Gastroesophageal sphincter (tissue), 4 donors: Measurements from ENCODE around the gene CHRNA3. TPM values are rescaled to one million over a fixed set of nuclear protein-coding genes. Genes with fewer than 3 reads are reported as not detected.

Experiments used
- ATAC-seq: fragments of 150-250 bp; one replicate; pipeline ENCODE4 v1.9.1; 2016; ENCODE audit warnings: mild to moderate bottlenecking, moderate library complexity
- H3K27ac ChIP-seq, 4 donors: fragments of 200-600 bp; sonication (generic) in 3 of 4; 1 replicate in 3 of 4; 2 replicates in 1 of 4; pipeline ENCODE4 v1.5.1; 2016 to 2019
- H3K27me3 ChIP-seq: fragments of 200-600 bp; sonication (generic); one replicate; pipeline ENCODE4 v1.5.1; 2019
- H3K36me3 ChIP-seq, 2 donors: fragments of 200-600 bp; sonication (generic); one replicate each; pipeline ENCODE4 v1.5.1; 2019; ENCODE audit warnings: control low read depth in 1 of 2
- H3K4me1 ChIP-seq, 3 donors: fragments of 200-600 bp; sonication (generic); 1 replicate in 2 of 3; 2 replicates in 1 of 3; pipeline ENCODE4 v1.5.1; 2016 to 2019; ENCODE audit warnings: control low read depth in 2 of 3
- H3K4me3 ChIP-seq, 2 donors: fragments of 200-600 bp; sonication (generic); one replicate each; pipeline ENCODE4 v1.5.1; 2019; ENCODE audit warnings: mild to moderate bottlenecking in 1 of 2, moderate library complexity in 1 of 2
- H3K9me3 ChIP-seq, 3 donors: fragments of 200-600 bp; sonication (generic); one replicate each; pipeline ENCODE4 v1.5.1; 2017 to 2019; ENCODE audit warnings: control low read depth in 2 of 3
- CTCF ChIP-seq, 4 experiments: fragments of 200-600 bp in 2 of 4; fragments of 450-650 bp in 2 of 4; sonication (generic) in 1 of 4; IDR thresholded peaks; one replicate each; pipeline ENCODE4 v1.5.1; 2017 to 2019; ENCODE audit warnings: antibody characterized with exemption in 4 of 4, mild to moderate bottlenecking in 2 of 4, moderate library complexity in 2 of 4
- EP300 ChIP-seq: sonication (generic); formaldehyde crosslinking; IDR thresholded peaks from one replicate; pipeline ENCODE4 v1.6.1; 2017; ENCODE audit warnings: antibody characterized with exemption, mild to moderate bottlenecking
- POLR2A ChIP-seq, 2 donors: fragments of 450-650 bp; IDR thresholded peaks; one replicate each; pipeline ENCODE4 v1.6.1; 2017; ENCODE audit warnings: antibody characterized with exemption in 2 of 2, mild to moderate bottlenecking in 2 of 2, moderate library complexity in 1 of 2
- POLR2AphosphoS5 ChIP-seq: sonication (generic); formaldehyde crosslinking; IDR thresholded peaks from one replicate; pipeline ENCODE4 v1.6.1; 2017; ENCODE audit warnings: antibody characterized with exemption
- WGBS, 2 donors: methylation state at CpG; one replicate each; pipeline ENCODE4 v1.1.5; 2018; ENCODE audit warnings: low coverage in 1 of 2; 5-methylcytosine and 5-hydroxymethylcytosine counted together
- total RNA-seq, 4 donors: library from RNA; depleted of rRNA; stranded (reverse); fragments of >200 nt; gene quantifications; one replicate each; pipeline ENCODE4 v1.1.0, GENCODE V29; 2016

CHRNA3 gene
- total RNA-seq, 4 donors from 2014 or later = 1.1 to 3.1 (median 1.1) TPM; not detected in 1

GRCh38 chr15:78637776-78638435 lies 17.1 kb upstream of the CHRNA3 start:
- TF ChIP-seq POLR2A (IDR thresholded peaks at IDR 0.05) (no peak), POLR2AphosphoS5 (no peak), EP300 (no peak), CTCF (IDR thresholded peaks at IDR 0.05) (no peak)
- H3K27ac ChIP-seq = no peak overlapping the region
- ATAC-seq = no peak
- H3K36me3 ChIP-seq = no peaks in the 10 kb centered on the region
- WGBS, 2 donors = no CpG with 5 or more reads among the region's 4 CpGs
- peaks cover 0 to 14% (median 0%) of the 10 kb centered on the region in 3 donors for H3K9me3 ChIP-seq
- peaks cover 0 to 14% (median 8%) of the 10 kb centered on the region in 3 donors for H3K4me1 ChIP-seq
- peaks cover 23% of the 10 kb centered on the region for H3K27me3 ChIP-seq
- H3K4me3 ChIP-seq = no peak overlapping the region

- H3K4me1 ChIP-seq = peaks cover 0 to 12% (median 8%) of the 10 kb centered on the region in 3 donors
- 100% methylated on average over 1 of the region's 2 CpGs for WGBS, 2 donors
- H3K27ac ChIP-seq = no peak overlapping the region
- TF ChIP-seq POLR2A (IDR thresholded peaks at IDR 0.05) (no peak), EP300 (no peak), POLR2AphosphoS5 (no peak), CTCF (IDR thresholded peaks at IDR 0.05) (no peak)
- no peak for ATAC-seq
- peaks cover 0 to 18% (median 0%) of the 10 kb centered on the region in 3 donors for H3K9me3 ChIP-seq
- H3K4me3 ChIP-seq = no peak overlapping the region
- H3K27me3 ChIP-seq = peaks cover 22% of the 10 kb centered on the region
- no peaks in the 10 kb centered on the region for H3K36me3 ChIP-seq
Observed at GRCh38 chr15:78636378-78636859, 15.6 kb upstream of the CHRNA3 start.

GRCh38 chr15:78635346-78635745 lies 14.6 kb upstream of the CHRNA3 start:
- Histone ChIP-seq H3K36me3 (no peaks in the 10 kb centered on the region), H3K9me3 (peaks cover 0 to 18% (median 0%) of the 10 kb centered on the region in 3 donors), H3K4me1 (peaks cover 0 to 1% (median 0%) of the 10 kb centered on the region in 3 donors), H3K27me3 (peaks cover 12% of the 10 kb centered on the region), H3K4me3 (no peak overlapping the region), H3K27ac (no peak overlapping the region)
- 88% methylated on average over 5 of the region's 10 CpGs; no CpG with 5 or more reads in 1 of the 2 donors for WGBS, 2 donors
- no peak for ATAC-seq
- TF ChIP-seq POLR2A (IDR thresholded peaks at IDR 0.05) (no peak), EP300 (no peak), POLR2AphosphoS5 (no peak), CTCF (IDR thresholded peaks at IDR 0.05) (no peak)

GRCh38 chr15:78634210-78635145 lies 13.7 kb upstream of the CHRNA3 start:
- Histone ChIP-seq H3K36me3 (no peaks in the 10 kb centered on the region), H3K4me3 (no peak overlapping the region), H3K27me3 (peaks cover 15% of the 10 kb centered on the region), H3K27ac (no peak overlapping the region), H3K4me1 (no peaks in the 10 kb centered on the region), H3K9me3 (peaks cover 0 to 18% (median 0%) of the 10 kb centered on the region in 3 donors)
- no peak for ATAC-seq
- 67 to 100% methylated on average over 1 to 5 of the region's 12 CpGs for WGBS, 2 donors
- TF ChIP-seq CTCF (IDR thresholded peaks at IDR 0.05) (no peak), POLR2A (IDR thresholded peaks at IDR 0.05) (no peak), EP300 (no peak), POLR2AphosphoS5 (no peak)
